ENCODE results near the gene KRT79.

GRCh38 chr12:52847335-52848102 is 13.4 kb upstream of the KRT79 start:
- TF ChIP-seq POLR2A (IDR thresholded peaks at IDR 0.05; ENCODE audit: low read depth) = no peak
- TF ChIP-seq CTCF (IDR thresholded peaks at IDR 0.05) = no peak
